GM23338 (cell line): ENCODE data around the gene PRPH2. TPM values are rescaled to one million over a fixed set of nuclear protein-coding genes. Genes with fewer than 3 reads are reported as not detected.

ENCODE experiments used
- CTCF ChIP-seq, 2 experiments: fragments of 200-600 bp in 1 of 2; sonication (generic) in 1 of 2; conservative IDR thresholded peaks; 2 replicates each; pipeline versions ENCODE4 v1.5.1 to v1.6.1; 2016 to 2017; ENCODE audit warnings: antibody characterized with exemption in 2 of 2, low read depth in 2 of 2, mild to moderate bottlenecking in 2 of 2, moderate library complexity in 1 of 2
- ETS1 ChIP-seq: IDR thresholded peaks from 2 replicates; pipeline ENCODE4 v1.6.1; 2016; ENCODE audit warnings: antibody characterized with exemption
- EZH2phosphoT487 ChIP-seq: fragments of 200-600 bp; sonication (generic); IDR thresholded peaks from one replicate; pipeline ENCODE4 v1.8.1; 2018; ENCODE audit warnings: antibody characterized with exemption; ENCODE audit not compliant: unreplicated experiment
- POLR2AphosphoS5 ChIP-seq: IDR thresholded peaks from 2 replicates; pipeline ENCODE4 v1.6.1; 2016; ENCODE audit warnings: antibody characterized with exemption, low read depth
- STAT1 ChIP-seq: IDR thresholded peaks from one replicate; pipeline ENCODE4 v1.6.1; 2016; ENCODE audit warnings: antibody characterized with exemption; ENCODE audit not compliant: unreplicated experiment
- ZNF114 ChIP-seq: fragments of 250-450 bp; sonication (Bioruptor Pico); IDR thresholded peaks from 2 replicates; pipeline ENCODE4 v1.5.0; 2020; ENCODE audit warnings: mild to moderate bottlenecking, moderate library complexity
- ZNF462 ChIP-seq: fragments of 250-450 bp; sonication (Bioruptor Pico); IDR thresholded peaks from 2 replicates; pipeline ENCODE4 v1.5.0; 2020; ENCODE audit warnings: mild to moderate bottlenecking, moderate library complexity
- polyA plus RNA-seq: library from polyadenylated mRNA; unstranded; fragments of >200 nt; fragmentation: Nextera tagmentation; extraction: Ambion mirVana; gene quantifications from 2 replicates; pipeline ENCODE4 v1.2.1, GENCODE V29; 2016
- total RNA-seq: library from RNA; depleted of rRNA; stranded (reverse); fragments of >200 nt; shearing (Covaris generic); gene quantifications from 2 replicates; pipeline ENCODE4 v1.2.3, GENCODE V29; 2014

The PRPH2 gene
- total and polyA plus RNA-seq, 2 experiments from 2014 or later: 0.50 to 0.52 TPM

DNA sequence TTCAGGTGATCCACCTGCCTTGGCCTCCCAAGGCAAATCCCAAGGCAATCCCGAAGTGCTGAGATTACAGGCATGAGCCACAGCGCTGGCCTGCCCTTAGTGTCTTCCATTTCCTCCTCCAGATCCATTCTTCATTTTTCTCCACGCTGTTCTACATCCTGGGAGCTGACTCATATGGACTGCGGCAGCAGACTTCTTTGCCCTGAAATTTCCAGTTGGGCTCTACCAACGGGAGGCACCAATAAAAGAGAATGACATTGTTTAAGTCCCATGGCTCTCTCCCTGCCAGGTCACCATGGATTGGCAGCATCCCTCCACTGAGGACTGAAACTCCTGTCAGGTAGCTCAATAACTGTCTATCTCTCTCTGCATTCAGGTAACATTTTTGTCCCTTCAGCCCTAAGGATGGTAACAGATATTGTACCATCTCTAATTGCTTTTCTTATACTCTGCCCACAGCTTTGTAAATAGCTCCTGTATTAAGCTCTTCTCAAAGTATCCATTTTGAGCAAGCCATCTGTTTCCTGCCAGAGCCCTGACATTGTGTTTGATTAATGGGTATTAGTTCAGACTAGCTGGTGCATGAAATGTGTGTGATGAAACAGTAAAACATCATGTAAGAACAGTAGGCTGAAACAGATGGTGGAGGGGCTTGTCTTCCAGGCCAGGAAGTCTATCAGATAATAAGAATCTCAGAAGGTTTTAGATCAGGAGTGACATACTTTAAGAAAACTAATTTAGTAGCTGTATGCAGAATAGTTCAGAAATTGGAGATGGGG lies 19.9 kb upstream of the PRPH2 start (continued):
- TF ChIP-seq ZNF462 (CRISPR knock-in tag) (no peak), EZH2phosphoT487 (no peak), POLR2AphosphoS5 (no peak), ETS1 (no peak), ZNF114 (no peak), STAT1 (no peak), CTCF (conservative IDR thresholded peaks at IDR 0.05; ENCODE audit: low read depth in 2 of 2) (no peak)
